Ovary (tissue), 9 donors: ENCODE data around the gene FBXO34. TPM values are rescaled to one million over a fixed set of nuclear protein-coding genes. Genes with fewer than 3 reads are reported as not detected.
A peak's percentile ranks its signal among the peaks of the same experiment; 100 is the strongest.

Experiments used
- DNase-seq, 5 donors: peaks; one replicate each; pipeline ENCODE4 v3.0.0-alpha.2; 2019 to 2020
- H3K27ac ChIP-seq, 2 donors: fragments of 200-600 bp; one replicate each; pipeline versions ENCODE4 v1.5.1 to v1.8.0; 2019 to 2022
- H3K27me3 ChIP-seq: fragments of 200-600 bp; one replicate; pipeline ENCODE4 v1.8.0; 2022
- H3K36me3 ChIP-seq: fragments of 200-600 bp; sonication (generic); one replicate; pipeline ENCODE4 v1.5.1; 2019
- H3K4me1 ChIP-seq: one replicate; pipeline ENCODE4 v1.8.1; 2013; ENCODE audit warnings: mild to moderate bottlenecking, moderate library complexity; ENCODE audit not compliant: insufficient read depth
- H3K4me3 ChIP-seq: fragments of 200-600 bp; sonication (generic); one replicate; pipeline ENCODE4 v1.5.1; 2017
- H3K9me3 ChIP-seq, 2 donors: fragments of 200-600 bp in 1 of 2; sonication (generic) in 1 of 2; one replicate each; pipeline versions ENCODE4 v1.5.1 to v1.8.1; 2013 to 2019; ENCODE audit warnings: mild to moderate bottlenecking in 1 of 2, moderate library complexity in 1 of 2
- CTCF ChIP-seq, 3 donors: fragments of 450-650 bp in 2 of 3; fragments of 200-600 bp in 1 of 3; IDR thresholded peaks; one replicate each; pipeline versions ENCODE4 v1.5.1 to v1.8.0; 2016 to 2022; ENCODE audit warnings: antibody characterized with exemption in 3 of 3, mild to moderate bottlenecking in 1 of 3
- EP300 ChIP-seq: sonication (generic); formaldehyde crosslinking; IDR thresholded peaks from one replicate; pipeline ENCODE4 v1.6.1; 2017; ENCODE audit warnings: antibody characterized with exemption
- POLR2A ChIP-seq: fragments of 450-650 bp; IDR thresholded peaks from one replicate; pipeline ENCODE4 v1.6.1; 2017; ENCODE audit warnings: antibody characterized with exemption, mild to moderate bottlenecking, moderate library complexity
- WGBS, 3 donors: extraction: QIAGEN DNeasy Blood & Tissue Kit in 1 of 3; methylation state at CpG; one replicate each; pipeline versions ENCODE4 v1.1.5 to v1.1.7; 2013 to 2017; 5-methylcytosine and 5-hydroxymethylcytosine counted together
- intact Hi-C, 4 donors: fragments of 100-400 bp; cut with DNase I; formaldehyde crosslinking; loops; one replicate each; pipeline versions ENCODE4 v1.11.0 to v1.15.1; 2022 to 2023
- polyA plus RNA-seq, 2 donors: library from polyadenylated mRNA; stranded (reverse); fragments of 200-250 nt in 1 of 2; fragments of 350-450 nt in 1 of 2; fragmentation: Illumina TruSeq in 1 of 2; extraction: RNeasy Lipid Tissue Mini Kit (QIAGEN cat#74804) in 1 of 2; gene quantifications; one replicate each; pipeline ENCODE4 v1.2.3, GENCODE V29; 2013 to 2014
- total RNA-seq, 7 donors: library from RNA; depleted of rRNA in 2 of 7; stranded (reverse); fragments of >200 nt in 2 of 7; fragmentation: NEBNext Ultra II Directional in 3 of 7; extraction: Animal tissue kit (Norgen Biotek cat#: 25700) in 3 of 7; gene quantifications; one replicate each; pipeline versions ENCODE4 v1.1.0 to v1.2.4, GENCODE V29; 2016 to 2023
- donor health status: DM: no; HTN: no; CAD: no; lungs with moderate emphysema.
- donor health status: DM: no; HTN: no; CAD: no.
- donor health status: Bipolar disorder and iron deficiency.
- donor health status: DM: yes; HTN: yes; CAD: no.
- donor health status: DM: no; HTN: no; CAD: no.
- donor health status: DM: yes; HTN: yes; CAD: no.

FBXO34 gene
- total and polyA plus RNA-seq, 9 donors = 11.4 to 29.8 (median 20.8) TPM

- Histone ChIP-seq H3K27me3 (no peaks in the 10 kb centered on the region), H3K36me3 (no peaks in the 10 kb centered on the region), H3K4me3 (no peak overlapping the region), H3K4me1 (no peaks in the 10 kb centered on the region), H3K27ac (no peak overlapping the region), H3K9me3 (no peaks in the 10 kb centered on the region)
- intact Hi-C loops = loop anchor here in 2 of 4 donors (5.0 to 10.0 kb wide), 2 partner anchors 79 to 82 kb away; partner anchors contain the start of gene FBXO34 (in 2 of the 2)
- DNase-seq = no peak
- TF ChIP-seq POLR2A = no peak
- TF ChIP-seq CTCF (IDR thresholded peaks at IDR 0.05) = no peak
- TF ChIP-seq EP300 = no peak
- WGBS, 3 donors = 79 to 89% (median 83%) methylated on average over 11 of the region's 11 CpGs
Observed at GRCh38 chr14:55353686-55354467, 82.7 kb downstream of the FBXO34 start.

GRCh38 chr14:55354500-55354899 lies 83.3 kb downstream of the FBXO34 start:
- no peak for TF ChIP-seq EP300
- peak in 2 of 3 donors; percentile 8 to 15 for TF ChIP-seq CTCF (IDR thresholded peaks at IDR 0.05)
- no peak for TF ChIP-seq POLR2A
- H3K27me3 ChIP-seq = no peaks in the 10 kb centered on the region
- intact Hi-C loops = loop anchor here in 2 of 4 donors (5.0 to 10.0 kb wide), 2 partner anchors 80 to 82 kb away; partner anchors contain the start of gene FBXO34 (in 2 of the 2)
- 51 to 85% (median 52%) methylated on average over 5 of the region's 5 CpGs for WGBS, 3 donors
- H3K4me3 ChIP-seq = no peak overlapping the region
- H3K27ac ChIP-seq = no peak overlapping the region
- DNase-seq = peak; percentile 33 to 45 (median 39)
- no peaks in the 10 kb centered on the region for H3K9me3 ChIP-seq
- H3K36me3 ChIP-seq = no peaks in the 10 kb centered on the region
- H3K4me1 ChIP-seq = no peaks in the 10 kb centered on the region

GRCh38 chr14:55355922-55356321 lies 84.7 kb downstream of the FBXO34 start:
- no peak for DNase-seq
- intact Hi-C loops = loop anchor here in 1 of 4 donors (10.0 kb wide), 1 partner anchor 81 kb away; the partner anchor contains the start of gene FBXO34
- WGBS, 3 donors = 80 to 83% (median 81%) methylated on average over 6 of the region's 6 CpGs

GRCh38 chr14:55356913-55357312 lies 85.7 kb downstream of the FBXO34 start:
- no peaks in the 10 kb centered on the region for H3K36me3 ChIP-seq
- H3K4me1 ChIP-seq = no peaks in the 10 kb centered on the region
- no peak for DNase-seq
- WGBS, 3 donors = 82 to 92% (median 90%) methylated on average over 2 of the region's 2 CpGs
- H3K4me3 ChIP-seq = no peak overlapping the region
- no peak overlapping the region for H3K27ac ChIP-seq
- intact Hi-C loops = loop anchor here in 1 of 4 donors (10.0 kb wide), 1 partner anchor 82 kb away; the partner anchor contains the start of gene FBXO34
- no peaks in the 10 kb centered on the region for H3K27me3 ChIP-seq
- no peaks in the 10 kb centered on the region for H3K9me3 ChIP-seq
- TF ChIP-seq CTCF (IDR thresholded peaks at IDR 0.05) = no peak
- no peak for TF ChIP-seq POLR2A
- no peak for TF ChIP-seq EP300

More at GRCh38 chr14:55355922-55356321, 84.7 kb downstream of the FBXO34 start:
- no peak overlapping the region for H3K4me3 ChIP-seq
- no peaks in the 10 kb centered on the region for H3K36me3 ChIP-seq
- no peaks in the 10 kb centered on the region for H3K4me1 ChIP-seq
- no peaks in the 10 kb centered on the region for H3K27me3 ChIP-seq
- H3K9me3 ChIP-seq = no peaks in the 10 kb centered on the region
- TF ChIP-seq EP300 = no peak
- H3K27ac ChIP-seq = no peak overlapping the region

- Histone ChIP-seq H3K27me3 (no peaks in the 10 kb centered on the region), H3K27ac (no peak overlapping the region), H3K4me3 (no peak overlapping the region), H3K9me3 (no peaks in the 10 kb centered on the region), H3K36me3 (no peaks in the 10 kb centered on the region), H3K4me1 (no peaks in the 10 kb centered on the region)
- DNase-seq = no peak
- intact Hi-C loops = loop anchor here in 1 of 4 donors (10.0 kb wide), 1 partner anchor 85 kb away; the partner anchor contains the start of gene FBXO34
- no peak for TF ChIP-seq POLR2A
- WGBS, 3 donors = 80 to 87% (median 86%) methylated on average over 4 of the region's 4 CpGs
Observed at GRCh38 chr14:55359307-55359706, 88.1 kb downstream of the FBXO34 start.
